ENCODE data around the gene NPR2. TPM values are rescaled to one million over a fixed set of nuclear protein-coding genes. Genes with fewer than 3 reads are reported as not detected.

NPR2 gene
- total and polyA plus RNA-seq, 2 of the 13 experiments (the other 11 are each of a cell fraction or from before 2014, with no cell fraction given) = 7.4 to 9.4 TPM

- TF ChIP-seq ZBTB4 (CRISPR knock-in tag; IDR thresholded peaks at IDR 0.05; ENCODE audit: borderline replicate concordance) (0 out of 2 replicates have a peak, but pooled peaks have one; percentile 54), RNF219 (CRISPR knock-in tag; IDR thresholded peaks at IDR 0.05) (no peak; the same call in 1 of the 2 replicates), CAMTA2 (CRISPR knock-in tag; IDR thresholded peaks at IDR 0.05; ENCODE audit: borderline replicate concordance) (no peak), ZNF768 (CRISPR knock-in tag; IDR thresholded peaks at IDR 0.05) (peak; percentile 54; the same call in 1 of the 2 replicates), MEIS1 (CRISPR knock-in tag; IDR thresholded peaks at IDR 0.05; ENCODE audit: borderline replicate concordance) (peak; percentile 80), ZNF672 (CRISPR knock-in tag; IDR thresholded peaks at IDR 0.05) (no peak), CENPT (CRISPR knock-in tag; IDR thresholded peaks at IDR 0.05; ENCODE audit: low read depth) (no peak), CBX2 (IDR thresholded peaks at IDR 0.05; ENCODE audit: low read depth, low read length) (no peak), CBX2 (CRISPR knock-in tag; IDR thresholded peaks at IDR 0.05; ENCODE audit: low read depth) (no peak), YEATS4 (CRISPR knock-in tag; IDR thresholded peaks at IDR 0.05; ENCODE audit: borderline replicate concordance) (peak; percentile 90; the same call in 1 of the 2 replicates), MBNL3 (CRISPR knock-in tag; conservative IDR thresholded peaks at IDR 0.05) (no peak), MLXIP (CRISPR knock-in tag; IDR thresholded peaks at IDR 0.05; ENCODE audit: borderline replicate concordance) (0 out of 2 replicates have a peak, but pooled peaks have one; percentile 37), ZNF207 (IDR thresholded peaks at IDR 0.05; ENCODE audit: borderline replicate concordance) (no peak), ZFYVE20 (CRISPR knock-in tag; IDR thresholded peaks at IDR 0.05; ENCODE audit: borderline replicate concordance, low read depth) (no peak; the same call in 1 of the 2 replicates), ZNF790 (CRISPR knock-in tag; IDR thresholded peaks at IDR 0.05; ENCODE audit: borderline replicate concordance) (peak; percentile 39; the same call in 1 of the 2 replicates), ATF4 (CRISPR knock-in tag; IDR thresholded peaks at IDR 0.05) (peak in 1 of 2 experiments; percentile 14; a peak in 1 of 4 replicates)
Measured at GRCh38 chr9:35756275-35757225, 34.8 kb upstream of the NPR2 start (continued).
